A172 (cell line): ENCODE data around the gene CTNNA3. TPM values are rescaled to one million over a fixed set of nuclear protein-coding genes. Genes with fewer than 3 reads are reported as not detected.
"Not testable (repeated sequence)": the region's sequence is repeated elsewhere in the genome, so short reads cannot be mapped to it uniquely, and the experiment has no call there.

Experiments used
- DNase-seq: peaks from one replicate; pipeline ENCODE4 v3.0.0-alpha.2; 2015; ENCODE audit warnings: low spot score
- total RNA-seq: library from RNA; depleted of rRNA; stranded (reverse); fragments of >200 nt; shearing (Covaris generic); gene quantifications from 2 replicates; pipeline ENCODE4 v1.2.3, GENCODE V29; 2014

The CTNNA3 gene
- total RNA-seq, 1 experiment from 2014 or later = not detected

- DNase-seq = peak; percentile 80
These were observed 93.6 kb downstream of the CTNNA3 start for GRCh38 chr10:67602268-67602950.

- DNase-seq = no peak
These were observed 96.4 kb downstream of the CTNNA3 start for GRCh38 chr10:67599597-67599996.

- no peak for DNase-seq
These were observed 99.4 kb downstream of the CTNNA3 start for GRCh38 chr10:67596641-67597040.

- no peak for DNase-seq
These were observed 108.2 kb downstream of the CTNNA3 start for GRCh38 chr10:67587771-67588170.

GRCh38 chr10:67575532-67575931 is 120.5 kb downstream of the CTNNA3 start:
- no peak for DNase-seq

GRCh38 chr10:67573484-67573883 is 122.5 kb downstream of the CTNNA3 start:
- no peak for DNase-seq

- no peak for DNase-seq
These were observed 124.5 kb downstream of the CTNNA3 start for GRCh38 chr10:67571503-67571902.

DNA sequence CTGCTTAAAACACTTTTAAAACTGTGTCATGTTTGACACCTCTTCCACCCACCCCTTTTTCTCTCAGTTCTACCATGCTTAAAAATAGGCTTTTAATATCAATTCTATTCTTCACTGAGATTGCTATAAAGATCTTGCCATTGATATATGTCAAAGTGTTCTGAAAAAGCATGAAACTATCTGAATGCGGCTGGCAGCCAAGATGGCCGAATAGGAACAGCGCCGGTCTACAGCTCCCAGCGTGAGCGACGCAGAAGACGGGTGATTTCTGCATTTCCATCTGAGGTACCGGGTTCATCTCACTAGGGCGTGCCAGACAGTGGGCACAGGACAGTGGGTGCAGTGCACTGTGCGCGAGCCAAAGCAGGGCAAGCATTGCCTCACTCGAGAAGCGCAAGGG is 137.7 kb downstream of the CTNNA3 start:
- DNase-seq = not testable (repeated sequence)

- DNase-seq = no peak
These were observed 142.7 kb downstream of the CTNNA3 start for GRCh38 chr10:67553254-67553653.

GRCh38 chr10:67550838-67551402 is 145.1 kb downstream of the CTNNA3 start:
- DNase-seq = no peak

- DNase-seq = no peak
These were observed 145.9 kb downstream of the CTNNA3 start for GRCh38 chr10:67550046-67550445.

- DNase-seq = no peak
These were observed 146.6 kb downstream of the CTNNA3 start for GRCh38 chr10:67549390-67549789.

GRCh38 chr10:67541411-67541810 is 154.6 kb downstream of the CTNNA3 start:
- no peak for DNase-seq

GRCh38 chr10:67539312-67539711 is 156.7 kb downstream of the CTNNA3 start:
- DNase-seq = no peak

DNA sequence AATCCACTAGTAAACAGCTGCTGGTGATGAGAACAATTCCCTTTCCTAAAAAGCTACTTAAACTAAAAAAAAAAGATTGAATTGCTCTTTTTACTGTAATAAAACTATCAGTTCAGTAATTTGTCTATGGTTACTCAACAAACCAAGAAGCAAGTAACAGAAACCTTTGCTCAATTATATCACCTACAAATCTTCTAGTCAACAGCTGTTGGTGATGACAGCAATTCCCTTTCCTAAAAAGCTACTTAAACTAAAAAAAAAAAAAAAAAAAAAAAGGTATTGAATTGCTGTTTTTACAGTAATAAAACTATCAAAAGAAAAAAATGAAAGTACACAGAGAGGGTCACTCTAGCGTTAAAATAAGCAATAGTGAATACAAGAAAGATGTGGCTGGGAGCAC is 158.1 kb downstream of the CTNNA3 start:
- no peak for DNase-seq

DNA sequence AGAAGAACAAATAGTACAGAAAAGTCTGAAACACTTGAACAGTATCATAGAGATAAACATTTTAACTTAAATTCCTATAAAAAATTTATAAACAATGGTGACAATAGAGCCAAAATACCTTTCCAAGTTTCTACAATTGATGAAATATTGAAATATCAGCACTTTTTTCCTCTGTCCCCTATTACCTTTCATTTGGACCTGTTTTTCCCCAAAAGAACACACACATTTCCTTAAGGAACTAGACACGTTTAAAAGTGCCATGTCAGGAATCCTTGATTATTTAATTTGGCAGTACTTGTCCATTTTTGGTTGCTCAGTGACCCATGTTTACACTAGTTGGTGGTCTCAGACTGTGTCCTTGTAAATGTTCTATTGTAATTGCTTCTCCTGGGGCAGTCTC is 162.6 kb downstream of the CTNNA3 start:
- DNase-seq = no peak

DNA sequence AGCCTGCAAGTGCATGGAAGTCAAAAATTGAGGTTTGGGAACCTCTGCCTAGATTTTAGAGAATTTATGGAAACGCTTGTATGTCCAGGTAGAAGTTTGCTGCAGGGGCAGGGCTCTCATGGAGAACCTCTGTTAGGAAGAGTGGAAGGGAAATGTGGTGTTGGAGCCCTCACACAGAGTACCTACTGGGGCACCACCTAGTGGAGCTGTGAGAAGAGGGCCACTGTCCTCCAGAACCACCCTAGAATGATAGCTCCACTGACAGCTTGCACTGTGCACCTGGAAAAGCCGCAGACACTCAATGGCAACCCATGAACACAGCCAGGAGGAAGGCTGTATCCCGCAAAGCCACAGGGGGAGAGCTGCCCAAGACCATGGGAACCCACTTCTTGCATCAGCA is 165.0 kb downstream of the CTNNA3 start:
- not testable (repeated sequence) for DNase-seq

DNA sequence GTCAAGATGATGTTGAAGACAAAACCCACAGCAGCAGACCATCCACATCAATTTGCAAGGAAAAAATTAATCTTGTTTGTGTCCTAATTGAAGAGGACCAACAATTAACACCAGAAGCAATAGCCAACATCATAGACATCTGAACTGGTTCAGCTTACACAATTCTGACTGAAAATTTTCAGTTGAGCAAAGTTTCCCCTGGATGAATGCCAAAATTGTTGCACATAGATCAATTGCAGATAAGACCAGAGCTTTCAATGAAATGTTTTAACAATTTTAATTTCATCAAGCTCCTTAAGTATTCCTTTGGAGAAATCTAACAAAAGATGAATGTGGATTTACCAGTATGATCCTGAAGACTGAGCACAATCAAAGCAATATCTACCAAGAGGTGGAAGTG is 168.6 kb downstream of the CTNNA3 start:
- DNase-seq = no peak

GRCh38 chr10:67521546-67521945 is 174.4 kb downstream of the CTNNA3 start:
- no peak for DNase-seq

DNA sequence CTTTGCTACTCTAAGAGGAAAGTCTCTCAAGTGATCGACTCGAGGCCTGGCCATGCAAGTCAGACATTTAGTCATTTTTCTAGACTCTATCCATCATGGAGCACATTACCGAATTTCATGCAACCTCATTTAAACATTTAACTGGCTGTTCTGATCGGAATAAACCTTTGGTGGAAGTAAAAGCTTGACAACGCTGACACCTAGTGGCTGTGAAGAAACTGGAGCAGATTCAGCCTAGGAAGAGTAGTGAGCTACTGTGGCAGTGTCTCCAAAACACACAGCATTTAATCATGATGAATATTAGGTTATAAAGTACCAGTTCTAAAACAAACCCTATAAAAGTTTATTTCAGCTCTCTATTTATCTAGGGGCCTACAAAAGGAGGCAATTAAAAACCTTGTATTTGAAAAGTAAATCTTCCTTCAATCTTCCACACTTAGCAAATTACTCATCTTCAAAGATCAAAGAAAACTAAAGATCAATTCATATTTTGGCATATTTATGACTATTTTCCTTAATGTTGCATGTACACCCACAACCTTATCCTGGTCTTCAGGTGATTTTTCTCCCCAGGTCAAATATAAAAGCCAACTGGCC is 175.0 kb downstream of the CTNNA3 start:
- peak; percentile 59 for DNase-seq

DNA sequence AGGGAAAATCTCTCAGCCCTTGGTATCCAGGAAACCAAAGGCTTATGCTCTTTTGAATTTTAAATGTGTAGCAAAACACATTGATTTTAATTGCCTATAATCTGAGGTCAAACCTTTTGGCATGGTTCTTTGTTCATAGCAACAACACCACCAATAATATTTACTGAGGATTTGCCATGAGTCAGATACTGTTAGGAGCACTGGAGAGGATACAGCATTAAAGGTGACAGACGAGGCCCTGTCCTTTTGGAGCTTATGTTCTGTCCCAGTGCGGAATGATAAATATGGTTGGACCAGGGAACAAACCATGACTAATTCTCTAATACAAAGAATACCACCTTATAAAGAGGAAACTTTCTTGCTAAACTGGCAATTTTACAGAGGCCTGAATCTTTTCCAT is 176.6 kb downstream of the CTNNA3 start:
- no peak for DNase-seq

DNA sequence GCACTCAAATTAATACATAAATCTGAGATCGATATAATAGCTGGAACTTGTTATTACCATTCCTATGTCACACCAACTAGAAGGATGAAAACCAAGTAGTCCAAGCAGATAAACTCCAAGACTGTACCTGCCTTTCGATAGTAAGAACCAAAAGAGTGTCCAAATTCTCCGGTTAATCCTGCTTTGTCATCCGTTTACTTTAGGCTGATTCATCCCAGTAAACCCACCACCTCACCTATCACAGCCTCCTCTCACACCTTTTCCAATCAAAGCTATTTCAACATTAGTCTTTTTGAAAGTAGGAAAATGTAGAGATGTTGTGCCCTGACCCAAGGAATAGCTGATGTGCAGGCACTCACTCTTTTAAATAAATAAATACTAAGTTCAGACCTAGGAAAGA is 177.2 kb downstream of the CTNNA3 start:
- DNase-seq = no peak

GRCh38 chr10:67518043-67518442 is 178.0 kb downstream of the CTNNA3 start:
- DNase-seq = no peak

DNA sequence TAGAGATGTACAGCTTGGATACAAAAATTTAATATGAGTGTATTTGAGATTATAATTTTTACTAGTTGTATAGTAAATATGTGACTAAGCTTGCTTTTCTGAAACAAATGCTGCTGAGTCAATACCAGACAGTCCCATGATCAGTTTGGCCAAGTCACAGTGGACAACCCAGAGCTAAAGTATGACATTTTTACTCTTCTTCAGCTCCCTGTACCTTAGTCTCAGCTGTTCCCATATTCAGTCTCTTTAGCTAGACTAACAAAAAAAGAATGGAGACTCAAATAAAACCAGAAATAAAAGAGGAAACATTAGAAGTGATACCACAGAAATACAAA is 189.3 kb downstream of the CTNNA3 start:
- no peak for DNase-seq
